ENCODE measurements around the gene USF2. TPM values are rescaled to one million over a fixed set of nuclear protein-coding genes. Genes with fewer than 3 reads are reported as not detected.
"Not testable (repeated sequence)": the region's sequence is repeated elsewhere in the genome, so short reads cannot be mapped to it uniquely, and the experiment has no call there.

Gene USF2
- total RNA-seq, 1 donor from 2014 or later = 137 TPM

DNA sequence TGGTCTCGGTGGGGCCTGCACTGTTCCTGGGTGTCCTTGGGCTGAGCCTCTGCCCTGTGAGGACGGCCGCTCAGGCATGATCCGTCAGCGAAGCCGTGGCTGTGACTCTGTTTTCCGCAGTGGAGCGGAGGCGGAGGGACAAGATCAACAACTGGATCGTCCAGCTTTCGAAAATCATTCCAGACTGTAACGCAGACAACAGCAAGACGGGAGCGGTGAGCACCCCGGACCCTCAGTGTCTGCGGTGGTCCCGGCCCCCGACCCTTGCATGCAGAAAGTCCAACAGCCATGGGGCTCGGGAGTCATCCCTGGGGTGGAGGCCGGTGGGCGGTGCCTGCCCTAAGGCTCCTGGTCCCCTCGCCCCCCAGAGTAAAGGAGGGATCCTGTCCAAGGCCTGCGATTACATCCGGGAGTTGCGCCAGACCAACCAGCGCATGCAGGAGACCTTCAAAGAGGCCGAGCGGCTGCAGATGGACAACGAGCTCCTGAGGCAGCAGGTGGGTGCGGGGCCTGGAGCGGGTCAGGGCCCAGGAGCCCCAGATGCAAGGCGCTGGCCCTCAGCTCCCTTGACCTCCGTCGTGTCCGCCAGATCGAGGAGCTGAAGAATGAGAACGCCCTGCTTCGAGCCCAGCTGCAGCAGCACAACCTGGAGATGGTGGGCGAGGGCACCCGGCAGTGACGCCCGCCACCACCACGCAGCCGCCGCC is 10.0 kb downstream of the USF2 start:
- DNase-seq (ENCODE audit: low spot score) (no peak), ATAC-seq (no peak)
- intact Hi-C loops (cut with DNase I) = no loop called here

DNA sequence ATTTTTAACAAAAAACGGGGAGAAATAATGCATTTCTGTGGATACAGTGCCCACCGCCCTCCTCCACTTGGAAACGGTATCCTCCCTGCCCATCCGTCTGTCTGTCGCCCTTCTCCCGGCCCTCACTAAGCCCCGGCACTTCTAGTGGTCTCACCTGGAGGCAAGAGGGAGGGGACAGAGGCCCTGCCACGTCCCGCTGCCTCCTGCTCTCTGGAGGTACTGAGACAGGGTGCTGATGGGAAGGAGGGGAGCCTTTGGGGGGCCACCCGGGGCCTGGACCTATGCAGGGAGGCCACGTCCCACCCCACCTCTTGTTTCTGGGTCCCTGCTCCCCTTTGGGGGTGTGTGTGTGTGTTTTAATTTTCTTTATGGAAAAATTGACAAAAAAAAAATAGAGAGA is 10.6 kb downstream of the USF2 start:
- no peak for ATAC-seq
- DNase-seq (ENCODE audit: low spot score) = no peak
- intact Hi-C loops (cut with DNase I) = no loop called here

DNA sequence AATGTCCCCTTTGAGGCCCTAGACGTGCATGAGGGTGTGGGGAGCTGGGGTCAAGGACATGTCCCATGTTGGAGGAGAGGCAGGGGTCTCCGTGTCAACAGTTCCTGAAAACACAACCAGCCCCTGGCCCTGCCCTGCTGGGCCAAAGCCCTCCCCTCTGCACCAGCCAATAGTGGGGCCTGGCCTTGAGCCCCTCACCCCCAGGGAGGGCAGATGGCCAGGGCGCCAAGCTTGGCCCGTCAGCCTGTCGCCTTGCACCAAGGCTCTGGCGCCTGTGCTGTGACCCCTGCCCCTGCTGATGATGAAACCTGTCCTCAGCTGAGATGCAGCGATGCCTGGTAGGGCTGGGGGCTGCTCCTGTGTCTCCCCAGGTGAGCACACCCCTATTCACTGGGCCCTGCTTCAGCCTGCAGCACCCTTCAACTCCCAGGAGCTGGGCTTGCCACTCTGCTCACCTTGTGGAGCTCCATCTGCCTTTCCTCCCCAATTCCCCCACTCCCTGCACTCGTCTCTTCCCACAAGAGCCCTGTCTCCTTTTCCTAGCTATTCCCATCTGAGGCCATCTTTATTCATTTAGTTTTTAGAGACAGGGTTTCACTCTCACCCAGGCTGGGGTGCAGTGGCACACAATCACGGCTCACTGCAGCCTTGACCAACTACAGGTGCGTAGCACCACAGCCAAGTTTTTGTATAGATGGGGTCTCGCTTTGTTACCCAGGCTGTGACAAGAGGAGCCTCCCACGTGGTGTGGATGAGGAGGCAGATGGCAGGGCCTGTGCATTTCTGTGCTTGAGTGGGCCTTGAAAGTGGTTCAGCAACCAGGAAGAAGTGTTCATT is 11.4 kb downstream of the USF2 start:
- intact Hi-C loops (cut with DNase I) = no loop called here
- DNase-seq (ENCODE audit: low spot score) (no peak), ATAC-seq (peak; percentile 31)

DNA sequence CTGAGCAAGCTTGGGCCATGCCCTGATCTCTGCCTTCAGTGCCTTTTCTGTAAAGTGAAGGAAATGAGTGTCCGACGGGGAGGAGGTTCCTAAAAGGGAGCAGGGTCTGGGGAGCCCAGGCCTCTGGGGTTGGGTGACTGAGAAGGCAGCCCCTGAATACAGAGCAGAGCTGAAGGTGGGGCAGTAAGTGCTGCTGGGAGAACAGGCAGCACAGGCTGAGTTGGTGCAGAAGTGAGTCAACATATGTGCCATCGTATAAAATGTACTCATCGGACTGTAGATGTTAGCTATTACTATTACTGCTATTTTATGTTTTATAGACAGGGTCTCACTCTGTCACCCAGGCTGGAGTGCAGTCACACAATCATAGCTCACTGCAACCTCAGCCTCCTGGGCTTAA is 12.5 kb downstream of the USF2 start:
- ATAC-seq = no peak
- intact Hi-C loops (cut with DNase I) = no loop called here
- peak; percentile 48 for DNase-seq (ENCODE audit: low spot score)

DNA sequence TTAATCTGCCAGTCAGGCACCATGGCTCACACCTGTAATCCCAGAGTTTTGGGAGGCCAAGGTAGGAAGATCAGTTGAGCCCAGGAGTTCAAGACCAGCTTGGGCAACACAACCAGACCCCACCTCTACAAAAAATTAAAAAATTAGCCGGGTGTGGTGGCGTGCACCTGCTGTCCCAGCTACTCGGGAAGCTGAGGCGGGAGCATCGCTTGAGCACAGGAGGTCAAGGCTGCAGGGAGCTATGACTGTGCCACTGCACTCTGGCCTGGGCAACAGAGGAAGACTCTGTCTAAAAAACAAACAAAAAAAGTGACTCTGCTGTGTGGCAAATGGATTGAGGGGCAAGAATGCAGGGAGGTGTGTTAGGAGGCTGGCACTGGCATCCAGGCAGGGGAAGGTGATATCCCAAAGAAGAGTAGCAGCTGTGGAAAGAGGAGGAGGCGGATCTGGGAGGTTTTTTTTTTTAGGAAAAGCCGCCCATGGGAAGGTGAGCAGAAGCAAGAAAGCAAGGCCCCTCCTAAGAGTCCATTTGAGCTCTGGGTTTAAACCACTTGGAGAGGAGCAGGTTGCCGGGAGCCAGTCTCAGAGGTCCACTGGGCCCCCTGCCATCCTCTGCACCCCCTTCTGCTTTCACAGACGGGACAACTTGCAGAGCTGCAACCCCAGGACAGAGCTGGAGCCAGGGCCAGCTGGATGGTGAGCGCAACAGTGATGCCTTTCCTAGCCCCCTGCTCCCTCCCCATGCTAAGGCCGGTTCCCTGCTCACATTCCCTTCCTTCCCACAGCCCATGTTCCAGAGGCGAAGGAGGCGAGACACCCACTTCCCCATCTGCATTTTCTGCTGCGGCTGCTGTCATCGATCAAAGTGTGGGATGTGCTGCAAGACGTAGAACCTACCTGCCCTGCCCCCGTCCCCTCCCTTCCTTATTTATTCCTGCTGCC is 15.7 kb downstream of the USF2 start:
- ATAC-seq = no peak
- DNase-seq (ENCODE audit: low spot score) = no peak
- intact Hi-C loops (cut with DNase I) = no loop called here

DNA sequence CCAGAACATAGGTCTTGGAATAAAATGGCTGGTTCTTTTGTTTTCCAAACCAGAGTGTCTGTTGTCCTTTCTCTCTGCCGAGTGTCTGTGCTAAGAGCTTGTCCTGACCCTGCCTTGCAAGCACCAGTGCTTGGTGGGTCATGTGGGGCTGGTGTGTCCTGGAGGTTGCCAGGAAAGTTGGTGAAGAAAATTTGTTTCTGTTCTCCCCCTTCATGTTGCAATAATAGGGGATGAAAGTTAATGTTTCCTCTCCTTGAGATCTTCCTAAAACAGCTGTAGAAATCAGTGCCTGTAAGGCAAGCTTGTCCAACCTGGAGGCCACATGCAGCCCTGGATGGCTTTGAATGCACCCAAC is 16.3 kb downstream of the USF2 start:
- intact Hi-C loops (cut with DNase I) = no loop called here
- DNase-seq (ENCODE audit: low spot score) (no peak), ATAC-seq (no peak)

DNA sequence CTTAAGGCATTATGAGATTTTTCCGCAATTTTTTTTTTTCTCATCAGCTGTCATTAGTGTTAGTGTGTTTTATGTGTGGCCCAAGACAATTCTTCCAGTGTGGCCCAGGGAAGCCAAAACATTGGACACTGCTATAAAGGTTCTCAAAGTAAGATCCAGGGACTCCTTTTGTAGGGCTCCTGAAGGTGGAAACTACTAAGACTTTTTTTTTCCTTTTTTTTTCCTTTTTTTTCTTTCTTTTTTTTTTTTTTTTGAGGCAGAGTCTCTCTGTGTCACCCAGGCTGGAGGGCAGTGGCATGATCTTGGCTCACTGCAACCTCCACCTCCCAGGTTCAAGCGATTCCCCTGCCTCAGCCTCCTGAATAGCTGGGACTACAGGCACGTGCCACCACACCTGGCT is 16.7 kb downstream of the USF2 start:
- intact Hi-C loops (cut with DNase I) = not testable (repeated sequence)

DNA sequence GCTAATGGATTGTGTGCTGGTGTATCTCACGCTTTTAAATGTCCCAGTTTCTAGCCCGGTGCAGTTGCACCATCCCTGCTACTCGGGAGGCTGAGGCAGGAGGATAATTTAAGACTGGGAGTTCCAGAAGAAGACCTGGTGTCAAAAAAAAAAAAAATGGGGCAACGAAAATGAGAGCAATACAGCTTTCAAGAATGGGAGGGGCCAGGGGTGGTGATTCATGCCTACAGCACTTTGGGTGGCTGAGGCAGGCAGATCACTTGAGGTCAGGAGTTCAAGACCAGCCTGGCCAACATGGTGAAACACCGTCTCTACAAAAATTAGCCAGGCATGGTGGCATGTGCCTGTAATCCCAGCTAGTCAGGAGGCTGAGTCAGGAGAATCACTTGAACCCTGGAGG is 17.3 kb downstream of the USF2 start:
- intact Hi-C loops (cut with DNase I); DNase-seq (ENCODE audit: low spot score); ATAC-seq: not testable (repeated sequence)

More for the DNA sequence above, 16.7 kb downstream of the USF2 start:
- DNase-seq (ENCODE audit: low spot score); ATAC-seq: not testable (repeated sequence)

DNA sequence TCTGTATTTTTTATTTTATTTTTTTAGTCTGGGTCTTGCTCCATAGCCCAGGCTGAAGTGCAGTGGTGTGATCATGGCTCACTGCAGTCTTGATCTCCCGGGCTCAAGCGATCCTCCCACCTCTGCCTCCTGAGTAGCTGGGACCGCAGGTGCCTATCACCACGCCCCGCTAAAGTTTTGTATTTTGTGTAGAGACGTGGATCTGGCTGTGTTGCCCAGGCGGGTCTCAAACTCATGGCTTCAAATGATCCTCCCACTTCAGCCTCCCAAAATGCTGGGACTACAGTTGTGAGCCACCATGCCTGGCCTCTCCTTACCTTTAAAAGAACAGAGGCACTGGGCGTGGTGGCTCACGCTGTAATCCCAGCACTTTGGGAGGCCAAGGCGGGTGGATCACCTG is 19.0 kb downstream of the USF2 start:
- DNase-seq (ENCODE audit: low spot score) (no peak), ATAC-seq (no peak)
- intact Hi-C loops (cut with DNase I) = no loop called here

DNA sequence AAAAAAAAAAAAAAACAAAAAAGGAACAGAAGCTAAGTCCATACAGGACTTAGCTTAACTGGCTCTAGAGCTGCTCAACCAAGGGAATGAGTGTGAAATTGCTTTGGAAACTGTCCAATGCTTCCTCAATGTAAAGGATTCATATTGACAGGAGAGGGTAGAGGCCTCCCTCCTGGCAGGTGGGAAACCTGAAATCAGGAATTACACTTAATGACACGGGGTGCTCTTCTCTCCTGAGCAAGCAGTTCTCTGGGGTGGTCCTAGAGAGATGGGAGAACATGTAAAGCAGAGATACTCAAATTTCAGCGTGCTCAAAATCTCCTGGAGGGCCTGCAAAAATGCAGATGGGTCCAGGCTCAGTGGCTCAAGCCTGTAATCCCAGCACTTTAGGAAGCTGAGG is 19.6 kb downstream of the USF2 start:
- DNase-seq (ENCODE audit: low spot score) = no peak
- no peak for ATAC-seq
- intact Hi-C loops (cut with DNase I) = no loop called here

DNA sequence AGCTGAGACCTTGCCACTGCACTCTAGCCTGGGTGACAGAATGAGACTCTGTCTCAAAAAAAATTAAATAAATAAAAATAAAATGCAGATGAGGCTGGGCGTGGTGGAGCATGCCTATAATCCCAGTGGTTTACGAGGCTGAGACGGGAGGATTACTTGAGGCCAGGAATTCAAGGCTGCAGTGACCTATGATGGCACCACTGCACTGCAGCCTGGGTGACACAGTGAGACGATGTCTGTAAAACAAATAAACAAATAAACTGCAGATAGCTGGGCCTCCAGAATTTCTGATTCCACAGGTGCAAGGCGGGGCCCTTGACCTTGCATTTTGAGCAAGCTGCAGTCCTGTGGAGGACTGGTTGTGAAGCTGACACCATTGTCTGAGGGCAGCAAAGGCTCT is 20.1 kb downstream of the USF2 start:
- DNase-seq (ENCODE audit: low spot score) (no peak), ATAC-seq (no peak)
- intact Hi-C loops (cut with DNase I) = no loop called here

DNA sequence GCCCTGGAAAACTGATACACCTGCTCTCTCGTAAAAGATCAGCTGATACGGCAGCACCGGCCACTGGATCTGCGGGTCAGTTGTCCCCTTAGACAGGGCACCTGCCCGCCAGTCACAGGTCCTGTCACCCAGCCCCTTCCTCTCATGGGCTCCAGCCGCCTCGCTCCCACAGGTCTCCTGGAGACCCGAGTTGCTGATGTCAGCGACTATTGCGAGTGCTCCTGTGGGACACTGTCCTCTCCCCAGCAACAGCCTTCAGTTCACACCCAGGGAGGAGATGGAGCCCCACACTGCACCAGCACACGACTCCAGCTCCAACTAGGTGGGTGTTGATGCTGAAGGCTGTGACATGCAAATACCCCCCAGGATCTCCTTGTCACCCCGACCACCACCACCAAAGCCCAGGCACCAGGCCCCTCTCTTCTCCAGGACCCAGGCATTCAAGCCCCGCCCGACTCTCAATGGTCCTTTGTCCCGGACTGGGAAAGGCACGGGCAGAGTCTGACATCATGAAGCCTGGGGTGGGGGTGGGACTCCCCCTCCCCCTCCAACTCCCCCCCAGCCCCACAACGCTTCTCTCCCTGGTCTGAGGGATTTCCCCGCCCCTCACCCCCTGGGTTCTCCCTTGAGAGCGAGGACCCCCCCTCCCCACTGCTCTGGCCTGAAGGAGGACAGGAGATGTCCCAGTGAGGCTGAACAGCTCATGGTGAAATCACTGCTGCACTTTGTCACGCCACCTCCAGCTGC is 21.8 kb downstream of the USF2 start:
- peak; percentile 12 for ATAC-seq
- intact Hi-C loops (cut with DNase I) = no loop called here
- DNase-seq (ENCODE audit: low spot score) = no peak

DNA sequence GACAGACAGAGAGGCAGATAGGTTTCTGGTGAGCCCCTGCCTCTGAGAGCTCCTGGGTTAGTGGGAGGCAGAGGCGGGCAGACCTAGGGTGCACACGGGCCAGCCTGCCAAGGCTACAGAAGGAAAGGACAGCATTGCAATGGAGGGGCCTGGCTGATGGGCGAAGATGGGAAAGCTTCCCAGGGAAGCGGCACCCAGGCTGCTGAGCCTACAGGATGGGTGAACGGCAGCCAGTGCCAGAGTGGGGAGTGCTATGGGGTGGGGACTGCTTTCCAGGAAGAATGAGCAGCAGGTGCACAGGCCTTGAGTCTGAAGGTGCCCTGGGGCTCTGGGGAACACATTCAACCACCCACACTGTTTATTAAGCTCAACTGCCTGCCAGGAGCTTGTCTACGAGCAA is 22.5 kb downstream of the USF2 start:
- intact Hi-C loops (cut with DNase I) = no loop called here
- ATAC-seq (no peak), DNase-seq (ENCODE audit: low spot score) (no peak)

DNA sequence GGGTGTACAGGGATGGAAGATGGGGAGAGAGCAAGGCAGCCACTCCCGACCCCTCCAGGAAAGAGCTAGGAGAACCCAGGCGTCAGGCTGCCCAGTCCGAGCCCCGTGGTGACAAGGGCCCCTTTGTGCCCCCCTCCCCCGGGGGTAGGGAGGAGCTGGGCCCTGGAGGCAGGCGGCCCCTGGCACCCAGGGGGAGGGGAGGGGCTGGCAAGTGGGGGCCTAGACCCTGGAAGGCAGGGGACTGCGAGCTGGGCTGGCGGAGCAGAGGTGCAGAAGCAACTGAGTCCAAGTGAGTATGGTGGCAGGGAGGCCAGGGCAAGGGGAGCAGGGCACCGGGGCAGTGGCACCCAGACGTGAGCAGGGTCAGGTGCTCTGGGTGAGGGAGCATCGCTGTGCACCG is 23.2 kb downstream of the USF2 start, which contains the start of gene MAG:
Gene MAG, plus strand, starts transcription at position 246 of the 400 bp plus-strand sequence. CDS start 3,248 bp downstream, outside the sequence.
- intact Hi-C loops (cut with DNase I) = no loop called here
- ATAC-seq (peak; percentile 46), DNase-seq (ENCODE audit: low spot score) (no peak)

DNA sequence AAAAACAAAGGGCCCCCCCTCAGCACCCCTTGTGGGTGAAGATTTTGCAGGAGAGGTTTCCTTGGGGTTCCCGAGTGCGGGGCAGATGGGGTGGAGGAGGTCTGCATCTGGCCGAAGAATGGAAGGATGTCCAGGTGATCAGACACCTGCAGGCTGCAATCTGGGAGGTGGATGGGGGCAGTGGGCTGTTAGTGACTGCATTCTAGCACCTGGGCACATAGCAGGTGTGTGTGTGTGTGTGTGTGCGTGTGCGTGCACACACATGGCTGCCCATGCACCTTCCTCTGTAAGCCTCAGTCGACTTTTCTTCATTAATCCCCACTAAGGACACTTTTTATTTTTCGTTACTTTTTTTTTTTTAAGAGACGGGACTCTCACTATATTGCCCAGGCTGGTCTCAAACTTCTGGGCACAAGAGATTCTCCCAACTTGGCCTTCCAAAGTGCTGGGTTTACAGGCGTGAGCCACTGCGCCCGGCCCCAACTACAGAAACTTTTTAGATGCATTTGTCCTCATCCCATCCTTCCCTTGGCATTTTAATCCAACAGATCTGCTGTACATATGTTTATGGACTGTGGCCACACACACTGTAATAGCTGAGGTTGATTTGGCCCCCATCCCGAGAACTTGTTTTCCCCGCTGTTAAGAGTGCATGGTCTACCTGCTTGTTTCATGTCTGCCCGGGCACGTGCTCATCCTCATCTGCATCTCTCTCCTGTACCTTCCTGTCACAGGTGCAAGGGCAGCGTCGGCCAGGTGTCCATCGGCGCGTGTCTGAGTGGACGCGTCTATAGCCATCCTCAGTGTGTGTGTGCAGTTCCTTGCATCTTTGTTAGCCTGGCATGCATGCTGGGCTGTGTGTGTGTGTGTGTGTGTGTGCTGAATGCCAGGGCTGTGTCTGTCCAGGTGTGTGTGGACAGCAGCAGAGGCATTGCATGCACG is 23.9 kb downstream of the USF2 start:
- DNase-seq (ENCODE audit: low spot score) (no peak), ATAC-seq (no peak)
- intact Hi-C loops (cut with DNase I) = no loop called here

DNA sequence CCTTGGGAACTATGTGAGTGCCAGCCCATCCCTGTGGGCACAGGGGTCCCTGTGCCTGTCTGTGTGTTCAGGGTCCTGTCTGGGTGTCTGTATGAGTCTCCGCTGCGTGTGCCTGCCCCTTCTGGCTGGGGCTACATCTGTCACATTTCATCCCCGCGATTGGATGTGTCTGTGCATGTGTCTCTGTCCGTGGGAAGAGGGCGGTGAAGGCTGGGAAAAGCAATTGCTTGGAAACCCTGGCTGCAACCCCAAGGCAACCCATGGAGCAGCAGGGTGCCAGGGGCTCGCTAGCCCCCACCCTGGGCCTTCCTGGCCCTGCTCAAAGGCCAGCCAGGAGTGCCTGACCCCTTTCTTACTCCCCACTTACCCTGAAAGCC is 24.6 kb downstream of the USF2 start:
- intact Hi-C loops (cut with DNase I) = no loop called here
- ATAC-seq (peak; percentile 34), DNase-seq (ENCODE audit: low spot score) (no peak)

DNA sequence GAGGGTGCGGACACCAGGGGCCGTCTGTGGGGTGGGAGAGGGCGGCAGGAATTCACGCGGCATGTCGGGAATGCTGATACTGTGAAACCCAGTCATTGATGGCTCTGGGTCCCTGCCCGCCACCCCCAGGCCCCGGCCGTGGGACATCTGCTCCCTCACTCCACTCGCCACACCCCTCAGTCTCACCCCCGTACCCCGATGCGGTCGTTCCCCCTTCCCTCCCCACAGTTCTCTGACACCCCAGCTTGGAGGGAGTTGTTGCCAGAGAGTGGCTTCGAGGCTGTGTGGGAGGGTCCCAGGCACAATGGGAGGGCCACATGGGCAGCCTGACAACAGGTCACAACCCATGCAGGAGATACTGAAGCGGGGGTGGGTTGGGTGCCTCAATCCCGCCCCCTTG is 25.0 kb downstream of the USF2 start:
- intact Hi-C loops (cut with DNase I) = no loop called here
- DNase-seq (ENCODE audit: low spot score) = no peak
- ATAC-seq = peak; percentile 24

DNA sequence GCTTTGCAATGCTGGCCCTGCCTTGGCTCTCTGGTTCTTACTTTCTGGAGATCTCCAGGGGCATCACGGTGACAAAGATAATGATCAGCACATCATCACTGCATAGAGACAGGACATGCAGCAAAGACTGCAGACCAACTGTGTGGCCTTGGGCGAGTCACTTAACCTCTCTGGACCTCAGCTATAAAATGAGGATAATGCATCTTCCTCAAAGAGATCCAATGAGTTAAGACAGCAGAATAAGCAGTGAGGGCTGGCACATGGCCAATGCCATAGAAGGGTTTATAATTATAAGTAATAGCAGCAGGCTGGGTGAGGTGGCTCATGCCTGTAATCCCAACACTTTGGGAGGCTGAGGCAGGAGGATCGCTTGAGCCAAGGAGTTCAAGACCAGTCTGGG is 25.6 kb downstream of the USF2 start:
- intact Hi-C loops (cut with DNase I) = no loop called here
- ATAC-seq = no peak
- DNase-seq (ENCODE audit: low spot score) = no peak

Data from sciatic nerve (tissue), 2 donors.